SK-N-SH treated with all-trans-retinoic acid at 6 μM for 48 hours (cell line): ENCODE measurements around the gene SPRR5.

Source experiments
- ATAC-seq: fragments of 200-7000 bp; cut with Tn5 transposase; 3 replicates; pipeline ENCODE4 v1.9.1; 2020; ENCODE audit warnings: mild to moderate bottlenecking, moderate library complexity
- ARNTL ChIP-seq: fragments of 450-650 bp; formaldehyde crosslinking; IDR thresholded peaks from 2 replicates; pipeline ENCODE4 v1.5.0; 2020; ENCODE audit warnings: low read depth, mild to moderate bottlenecking, moderate library complexity, borderline replicate concordance
- BACH2 ChIP-seq: fragments of 250-450 bp; sonication (Bioruptor Pico); IDR thresholded peaks from 2 replicates; pipeline ENCODE4 v1.9.0; 2021; ENCODE audit warnings: mild to moderate bottlenecking, borderline replicate concordance
- CREB5 ChIP-seq: fragments of 250-450 bp; sonication (Bioruptor Pico); IDR thresholded peaks from 2 replicates; pipeline ENCODE4 v1.5.1; 2020; ENCODE audit warnings: low read depth, mild to moderate bottlenecking, moderate library complexity
- CSDC2 ChIP-seq: fragments of 250-450 bp; sonication (Bioruptor Pico); IDR thresholded peaks from 2 replicates; pipeline ENCODE4 v1.5.0; 2020; ENCODE audit warnings: mild to moderate bottlenecking, moderate library complexity
- CSRNP3 ChIP-seq: fragments of 250-450 bp; sonication (Bioruptor Pico); IDR thresholded peaks from 2 replicates; pipeline ENCODE4 v1.5.1; 2021; ENCODE audit warnings: mild to moderate bottlenecking, moderate library complexity
- GLIS3 ChIP-seq: fragments of 250-450 bp; sonication (Bioruptor Pico); IDR thresholded peaks from 2 replicates; pipeline ENCODE4 v1.5.0; 2020; ENCODE audit warnings: mild to moderate bottlenecking, moderate library complexity
- ISL1 ChIP-seq: fragments of 250-450 bp; sonication (Bioruptor Pico); IDR thresholded peaks from 2 replicates; pipeline ENCODE4 v2.1.2; 2022; ENCODE audit warnings: mild to moderate bottlenecking, moderate library complexity
- OSR1 ChIP-seq: fragments of 250-450 bp; sonication (Bioruptor Pico); IDR thresholded peaks from 2 replicates; pipeline ENCODE4 v1.8.0; 2022; ENCODE audit warnings: moderate library complexity, mild to moderate bottlenecking, inconsistent platforms
- POU6F1 ChIP-seq: fragments of 250-450 bp; sonication (Bioruptor Pico); IDR thresholded peaks from 2 replicates; pipeline ENCODE4 v1.8.0; 2021; ENCODE audit warnings: low read depth, mild to moderate bottlenecking, moderate library complexity, borderline replicate concordance
- PPARA ChIP-seq: fragments of 250-450 bp; sonication (Bioruptor Pico); IDR thresholded peaks from 2 replicates; pipeline ENCODE4 v1.5.0; 2020; ENCODE audit warnings: mild to moderate bottlenecking, borderline replicate concordance
- RARB ChIP-seq: fragments of 250-450 bp; sonication (Bioruptor Pico); IDR thresholded peaks from 2 replicates; pipeline ENCODE4 v1.8.0; 2021; ENCODE audit warnings: mild to moderate bottlenecking, moderate library complexity
- SNAI2 ChIP-seq: fragments of 250-450 bp; sonication (Bioruptor Pico); IDR thresholded peaks from 2 replicates; pipeline ENCODE4 v1.5.0; 2020; ENCODE audit warnings: mild to moderate bottlenecking, moderate library complexity
- TOX ChIP-seq: fragments of 250-450 bp; sonication (Bioruptor Pico); IDR thresholded peaks from 2 replicates; pipeline ENCODE4 v1.8.0; 2021; ENCODE audit warnings: mild to moderate bottlenecking, moderate library complexity, borderline replicate concordance
- TSHZ2 ChIP-seq: fragments of 250-450 bp; sonication (Bioruptor Pico); IDR thresholded peaks from 2 replicates; pipeline ENCODE4 v1.5.0; 2020; ENCODE audit warnings: mild to moderate bottlenecking, moderate library complexity
- ZFP3 ChIP-seq: fragments of 250-450 bp; sonication (Bioruptor Pico); IDR thresholded peaks from 2 replicates; pipeline ENCODE4 v1.5.0; 2020; ENCODE audit warnings: mild to moderate bottlenecking, moderate library complexity
- ZFP30 ChIP-seq: fragments of 450-650 bp; formaldehyde crosslinking; IDR thresholded peaks from 2 replicates; pipeline ENCODE4 v1.5.0; 2022; ENCODE audit warnings: mild to moderate bottlenecking, moderate library complexity
- ZNF70 ChIP-seq: fragments of 450-650 bp; formaldehyde crosslinking; IDR thresholded peaks from 2 replicates; pipeline ENCODE4 v1.5.0; 2020; ENCODE audit warnings: mild to moderate bottlenecking, moderate library complexity
- ZNF8 ChIP-seq: fragments of 450-650 bp; formaldehyde crosslinking; IDR thresholded peaks from 2 replicates; pipeline ENCODE4 v1.5.0; 2020; ENCODE audit warnings: mild to moderate bottlenecking, moderate library complexity

SPRR5 gene

GRCh38 chr1:152904688-152905440 lies 42.1 kb upstream of the SPRR5 start (continued):
- no peak for TF ChIP-seq TSHZ2 (CRISPR knock-in tag)
- TF ChIP-seq, all 23 proteins: peak for 0

GRCh38 chr1:152906023-152906565 lies 40.9 kb upstream of the SPRR5 start:
- TF ChIP-seq SNAI2: no peak
- TF ChIP-seq ARNTL: no peak
- TF ChIP-seq CSDC2: 0 out of 2 replicates have a peak, but pooled peaks have one; percentile 73
- TF ChIP-seq, all 23 proteins: peak for 1

GRCh38 chr1:152907686-152908601 lies 39.1 kb upstream of the SPRR5 start, which contains the start of gene IVL:
Gene IVL (plus strand): TSS chr1:152908546. CDS start chr1:152909798, 1,252 bp downstream.
- TF ChIP-seq ZFP30: no peak
- TF ChIP-seq CREB5 (CRISPR knock-in tag): no peak
- no peak for TF ChIP-seq TOX
- TF ChIP-seq SNAI2: no peak
- 0 out of 3 replicates have a peak, but pooled peaks have one; percentile 7 for ATAC-seq

More at GRCh38 chr1:152906023-152906565, 40.9 kb upstream of the SPRR5 start:
- ATAC-seq: peak; percentile 93

GRCh38 chr1:152909206-152909605 lies 37.8 kb upstream of the SPRR5 start:
- no peak for ATAC-seq
- TF ChIP-seq ZFP30 (no peak), ZNF8 (CRISPR knock-in tag) (no peak), ZNF70 (CRISPR knock-in tag) (no peak), POU6F1 (CRISPR knock-in tag) (no peak), SNAI2 (no peak), ZFP3 (CRISPR knock-in tag) (no peak), RARB (no peak), OSR1 (no peak), CSDC2 (no peak), ISL1 (CRISPR knock-in tag) (no peak), GLIS3 (CRISPR knock-in tag) (no peak), ARNTL (no peak), BACH2 (CRISPR knock-in tag) (no peak), CREB5 (CRISPR knock-in tag) (no peak), PPARA (CRISPR knock-in tag) (no peak)

- TF ChIP-seq POU6F1 (CRISPR knock-in tag) (no peak), CSDC2 (no peak), CSRNP3 (CRISPR knock-in tag) (no peak), TOX (no peak), TSHZ2 (CRISPR knock-in tag) (no peak), GLIS3 (CRISPR knock-in tag) (no peak), ZFP30 (no peak)
- ATAC-seq: no peak
Measured at GRCh38 chr1:152912471-152912870, 34.5 kb upstream of the SPRR5 start.
